RWPE1 (cell line): ENCODE results near the gene TOLLIP.
A peak's percentile ranks its signal among the peaks of the same experiment; 100 is the strongest.

Source experiments
- CTCF ChIA-PET: fragments of 350-600 bp; sonication (Branson Sonifier 250); formaldehyde crosslinking; extraction: SDS; loops from one replicate; lab custom pipeline; 2021; lab: Yijun Ruan, JAX
- POLR2A ChIA-PET: fragments of 400-600 bp; formaldehyde crosslinking; extraction: SDS; loops from one replicate; lab custom pipeline; 2020; ENCODE audit warnings: antibody characterized with exemption; ENCODE audit not compliant: low non-redundant PET; lab: Yijun Ruan, JAX
- DNase-seq: peaks from one replicate; pipeline ENCODE4 v3.0.0; 2012; ENCODE audit warnings: low spot score
- H3K27ac ChIP-seq: fragments of 450-650 bp; 2 replicates; pipeline ENCODE4 v1.5.1; 2017
- TF ChIP-seq, protein P1 (sequence below): fragments of 450-650 bp; conservative IDR thresholded peaks from 2 replicates; pipeline ENCODE4 v1.5.1; 2017; ENCODE audit warnings: low read depth, mild to moderate bottlenecking

TOLLIP gene

DNA sequence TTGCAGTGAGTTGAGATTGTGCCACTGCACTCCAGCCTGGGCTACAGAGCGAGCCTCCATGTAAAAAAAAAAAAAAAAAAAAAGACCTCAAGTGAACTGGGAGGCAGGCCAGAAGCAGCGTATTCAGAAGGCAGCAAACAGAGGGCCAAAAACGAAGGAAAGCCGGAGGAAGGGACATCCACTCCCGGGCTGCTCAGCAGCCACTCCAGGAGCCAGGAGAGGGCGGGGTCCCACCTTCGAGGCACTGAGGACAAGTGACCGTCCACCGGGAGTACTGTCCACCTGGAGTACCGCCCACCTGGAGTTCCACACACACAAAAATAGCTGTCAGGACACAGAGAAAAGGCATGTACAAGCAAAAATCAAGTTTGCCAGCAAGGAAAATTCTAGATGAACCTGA is 5.5 kb downstream of the TOLLIP start:
- no peak for DNase-seq
- POLR2A ChIA-PET: no interaction called here
- peak overlapping the region; percentile 41 for H3K27ac ChIP-seq
- CTCF ChIA-PET: interaction anchor here (0.6 to 0.7 kb wide), 2 partner anchors 50 to 242 kb away, joined by 3 to 4 read pairs; no protein-coding TSS in a partner anchor
- TF ChIP-seq, protein P1, sequence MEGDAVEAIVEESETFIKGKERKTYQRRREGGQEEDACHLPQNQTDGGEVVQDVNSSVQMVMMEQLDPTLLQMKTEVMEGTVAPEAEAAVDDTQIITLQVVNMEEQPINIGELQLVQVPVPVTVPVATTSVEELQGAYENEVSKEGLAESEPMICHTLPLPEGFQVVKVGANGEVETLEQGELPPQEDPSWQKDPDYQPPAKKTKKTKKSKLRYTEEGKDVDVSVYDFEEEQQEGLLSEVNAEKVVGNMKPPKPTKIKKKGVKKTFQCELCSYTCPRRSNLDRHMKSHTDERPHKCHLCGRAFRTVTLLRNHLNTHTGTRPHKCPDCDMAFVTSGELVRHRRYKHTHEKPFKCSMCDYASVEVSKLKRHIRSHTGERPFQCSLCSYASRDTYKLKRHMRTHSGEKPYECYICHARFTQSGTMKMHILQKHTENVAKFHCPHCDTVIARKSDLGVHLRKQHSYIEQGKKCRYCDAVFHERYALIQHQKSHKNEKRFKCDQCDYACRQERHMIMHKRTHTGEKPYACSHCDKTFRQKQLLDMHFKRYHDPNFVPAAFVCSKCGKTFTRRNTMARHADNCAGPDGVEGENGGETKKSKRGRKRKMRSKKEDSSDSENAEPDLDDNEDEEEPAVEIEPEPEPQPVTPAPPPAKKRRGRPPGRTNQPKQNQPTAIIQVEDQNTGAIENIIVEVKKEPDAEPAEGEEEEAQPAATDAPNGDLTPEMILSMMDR: no peak

DNA sequence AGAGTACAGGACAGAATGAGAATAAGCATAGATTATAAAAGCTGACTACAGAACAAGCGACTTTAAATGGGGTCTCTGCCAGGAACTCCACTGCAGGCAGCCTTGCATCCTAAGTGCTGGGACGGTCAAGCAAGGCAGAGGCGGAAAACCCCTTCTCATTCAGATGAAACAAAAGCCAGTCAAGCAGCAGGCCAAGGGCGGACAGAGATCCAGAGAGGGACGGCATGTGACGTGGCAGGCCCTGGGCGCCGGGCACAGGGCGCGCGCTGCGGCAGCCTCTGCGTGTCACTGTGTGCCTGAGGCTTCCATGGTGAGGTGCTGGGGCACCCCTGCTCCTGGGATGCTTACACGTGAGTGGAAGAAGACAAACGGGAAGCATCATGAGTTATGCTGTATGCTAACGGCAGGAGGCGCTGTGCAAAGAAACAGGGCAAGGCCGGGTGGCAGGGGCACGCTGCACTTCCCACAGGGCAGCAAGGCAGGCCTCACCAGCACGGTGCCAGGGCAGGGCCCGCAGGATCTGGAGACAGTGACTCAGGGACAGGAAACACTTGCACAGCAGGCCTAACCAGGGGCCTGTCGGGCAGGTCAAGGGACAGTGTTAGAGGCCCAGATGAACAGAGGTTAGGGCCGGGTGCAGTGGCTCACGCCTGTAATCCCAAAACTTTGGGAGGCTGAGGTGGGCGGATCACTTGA is 6.2 kb downstream of the TOLLIP start:
- peak overlapping the region; percentile 41 for H3K27ac ChIP-seq
- POLR2A ChIA-PET: no interaction called here
- DNase-seq: peak; percentile 20
- CTCF ChIA-PET: interaction anchor here (0.5 to 1.1 kb wide), 4 partner anchors 10 to 133 kb away, joined by 3 to 4 read pairs (median 3); no protein-coding TSS in a partner anchor
- TF ChIP-seq, protein P1: no peak

DNA sequence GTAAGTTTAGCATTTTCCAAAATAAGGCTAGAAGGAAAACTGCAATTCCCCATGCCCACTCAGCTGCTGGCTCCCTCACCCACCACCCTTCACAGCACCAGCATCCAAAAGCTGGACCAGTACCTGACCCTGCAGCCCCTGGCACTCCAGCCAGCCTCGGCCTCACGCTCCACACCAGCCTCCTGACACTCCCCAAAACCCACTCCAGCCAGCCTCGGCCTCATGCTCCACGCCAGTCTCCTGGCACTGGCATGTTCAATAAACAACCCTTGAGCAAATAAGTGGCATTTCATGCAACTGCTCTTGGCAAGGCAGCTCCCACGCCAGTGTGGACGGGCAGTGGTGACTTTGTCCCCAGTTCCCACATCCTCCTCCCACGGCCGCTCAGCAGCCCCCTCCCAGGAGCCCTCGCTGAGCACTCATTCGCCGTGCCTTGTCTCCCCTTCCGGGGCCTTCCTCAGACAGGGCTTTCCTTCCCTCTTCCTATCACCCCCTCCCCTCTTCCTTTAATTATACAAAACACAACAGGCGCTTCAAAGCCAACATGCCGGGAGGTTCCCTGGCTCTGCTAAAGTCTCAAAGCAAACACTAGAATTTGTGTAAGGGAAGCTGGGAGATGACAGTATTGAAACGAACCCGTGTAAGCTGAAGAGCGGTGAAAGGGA is 6.8 kb downstream of the TOLLIP start:
- H3K27ac ChIP-seq: peak overlapping the region; percentile 44
- ChIA-PET POLR2A (no interaction called here), CTCF (interaction anchor here (0.5 to 1.1 kb wide), 4 partner anchors 9 to 134 kb away, joined by 3 to 4 read pairs (median 3); no protein-coding TSS in a partner anchor)
- no peak for DNase-seq
- TF ChIP-seq, protein P1: no peak

DNA sequence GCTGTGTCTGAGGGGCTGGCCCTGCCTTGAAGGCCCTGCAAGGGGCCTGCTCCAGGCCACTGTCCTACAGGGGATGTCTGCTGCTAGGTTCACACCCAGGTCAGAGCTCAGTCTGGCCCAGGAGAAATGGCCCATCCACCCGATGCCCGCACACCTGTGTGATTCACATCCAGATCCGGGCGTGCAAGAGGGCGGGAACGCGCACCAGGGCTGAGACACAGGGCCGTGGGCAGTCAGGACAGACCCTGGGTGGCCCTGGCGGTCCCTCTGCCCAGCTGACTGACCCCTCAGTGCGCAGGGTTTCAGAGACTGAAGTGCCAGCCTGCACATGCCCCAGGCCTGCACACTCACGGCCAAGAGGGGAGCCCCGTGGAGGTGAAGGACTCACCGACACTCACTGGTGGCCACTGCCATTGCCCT is 7.4 kb downstream of the TOLLIP start:
- H3K27ac ChIP-seq: peak overlapping the region; percentile 44
- no peak for DNase-seq
- ChIA-PET CTCF (interaction anchor here (1.1 kb wide), 1 partner anchor 9 kb away, joined by 4 read pairs; no protein-coding TSS in a partner anchor), POLR2A (no interaction called here)
- TF ChIP-seq, protein P1: no peak

DNA sequence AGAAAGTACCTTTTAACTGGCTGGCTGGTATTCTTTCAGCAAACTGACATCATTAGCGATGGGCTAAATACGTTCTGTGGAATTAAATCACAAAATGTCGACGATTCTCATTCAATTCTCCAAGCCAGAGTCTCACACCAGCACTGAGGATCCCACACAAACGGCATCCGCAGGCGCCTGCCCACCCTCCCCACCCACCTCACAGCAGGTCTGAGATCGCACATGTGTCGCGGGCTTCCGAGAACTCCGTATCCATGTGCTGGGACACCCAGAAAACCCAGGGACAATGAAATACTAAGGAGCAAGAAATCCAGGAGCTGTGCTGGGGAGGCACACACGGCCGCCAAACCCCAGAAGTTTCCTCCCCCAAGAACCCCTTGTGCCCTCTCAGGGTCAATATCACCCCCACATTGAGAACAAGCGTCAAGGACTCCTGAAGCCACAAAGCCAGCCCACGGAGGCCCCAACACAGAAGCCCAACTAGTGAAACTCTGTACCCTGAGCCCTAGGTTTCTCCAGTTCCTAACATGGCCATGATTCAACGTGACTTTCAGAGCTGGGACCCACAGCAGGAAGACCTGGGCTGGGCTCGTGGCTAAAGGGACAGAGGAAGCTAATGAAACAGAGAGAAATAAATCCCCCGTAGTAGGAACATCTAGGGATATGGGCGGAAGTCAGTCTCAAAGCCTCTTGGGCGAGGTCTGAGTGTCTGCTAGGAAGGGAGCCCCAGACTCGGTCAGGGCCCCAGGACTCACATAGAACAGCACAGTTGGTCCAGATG is 8.0 kb downstream of the TOLLIP start:
- TF ChIP-seq, protein P1: no peak
- no peak for DNase-seq
- peak overlapping the region; percentile 44 for H3K27ac ChIP-seq
- ChIA-PET POLR2A (no interaction called here), CTCF (interaction anchor here (1.0 kb wide), 1 partner anchor 98 kb away, joined by 4 read pairs; no protein-coding TSS in a partner anchor)
